Measurements from ENCODE around the gene BIRC2.

BIRC2 gene

DNA sequence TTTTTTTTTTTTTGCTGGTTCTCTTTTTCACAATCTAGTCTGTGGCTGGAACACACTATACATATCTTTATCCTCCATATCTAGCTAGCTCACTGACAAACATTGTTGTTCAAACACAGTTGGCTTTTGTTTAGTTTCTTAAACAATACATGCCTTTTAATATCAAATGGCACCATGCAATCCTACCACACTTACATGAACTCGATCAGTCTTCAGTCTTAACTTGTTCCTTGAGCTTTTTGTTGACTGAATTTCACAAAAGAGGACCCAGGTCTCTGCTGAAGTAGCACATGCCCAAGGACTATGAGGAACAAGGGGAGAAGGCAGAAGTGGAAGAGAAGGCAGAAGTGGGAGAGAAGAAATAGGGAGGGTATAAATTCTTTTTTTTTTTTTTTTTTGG is 80.1 kb downstream of the BIRC2 start (continued):
- TF ChIP-seq, protein P1, sequence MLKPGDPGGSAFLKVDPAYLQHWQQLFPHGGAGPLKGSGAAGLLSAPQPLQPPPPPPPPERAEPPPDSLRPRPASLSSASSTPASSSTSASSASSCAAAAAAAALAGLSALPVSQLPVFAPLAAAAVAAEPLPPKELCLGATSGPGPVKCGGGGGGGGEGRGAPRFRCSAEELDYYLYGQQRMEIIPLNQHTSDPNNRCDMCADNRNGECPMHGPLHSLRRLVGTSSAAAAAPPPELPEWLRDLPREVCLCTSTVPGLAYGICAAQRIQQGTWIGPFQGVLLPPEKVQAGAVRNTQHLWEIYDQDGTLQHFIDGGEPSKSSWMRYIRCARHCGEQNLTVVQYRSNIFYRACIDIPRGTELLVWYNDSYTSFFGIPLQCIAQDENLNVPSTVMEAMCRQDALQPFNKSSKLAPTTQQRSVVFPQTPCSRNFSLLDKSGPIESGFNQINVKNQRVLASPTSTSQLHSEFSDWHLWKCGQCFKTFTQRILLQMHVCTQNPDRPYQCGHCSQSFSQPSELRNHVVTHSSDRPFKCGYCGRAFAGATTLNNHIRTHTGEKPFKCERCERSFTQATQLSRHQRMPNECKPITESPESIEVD (tag by site-specific recombination; IDR thresholded peaks at IDR 0.05), result no peak
- no peak for TF ChIP-seq ZBTB7A (tag by site-specific recombination; IDR thresholded peaks at IDR 0.05; ENCODE audit: low read depth)
